ENCODE results near the gene LRBA.
A peak's percentile ranks its signal among the peaks of the same experiment; 100 is the strongest.
"Not testable (repeated sequence)": the region's sequence is repeated elsewhere in the genome, so short reads cannot be mapped to it uniquely, and the experiment has no call there.

LRBA gene

GRCh38 chr4:150720973-150721518 lies 294.0 kb downstream of the LRBA start:
- peak; percentile 1 to 53 for DNase-seq

GRCh38 chr4:150717952-150718351 lies 297.1 kb downstream of the LRBA start:
- DNase-seq: no peak

- no peak for DNase-seq
These were observed 300.3 kb downstream of the LRBA start for GRCh38 chr4:150714462-150715438.

GRCh38 chr4:150713251-150713650 lies 301.8 kb downstream of the LRBA start:
- no peak for DNase-seq

DNA sequence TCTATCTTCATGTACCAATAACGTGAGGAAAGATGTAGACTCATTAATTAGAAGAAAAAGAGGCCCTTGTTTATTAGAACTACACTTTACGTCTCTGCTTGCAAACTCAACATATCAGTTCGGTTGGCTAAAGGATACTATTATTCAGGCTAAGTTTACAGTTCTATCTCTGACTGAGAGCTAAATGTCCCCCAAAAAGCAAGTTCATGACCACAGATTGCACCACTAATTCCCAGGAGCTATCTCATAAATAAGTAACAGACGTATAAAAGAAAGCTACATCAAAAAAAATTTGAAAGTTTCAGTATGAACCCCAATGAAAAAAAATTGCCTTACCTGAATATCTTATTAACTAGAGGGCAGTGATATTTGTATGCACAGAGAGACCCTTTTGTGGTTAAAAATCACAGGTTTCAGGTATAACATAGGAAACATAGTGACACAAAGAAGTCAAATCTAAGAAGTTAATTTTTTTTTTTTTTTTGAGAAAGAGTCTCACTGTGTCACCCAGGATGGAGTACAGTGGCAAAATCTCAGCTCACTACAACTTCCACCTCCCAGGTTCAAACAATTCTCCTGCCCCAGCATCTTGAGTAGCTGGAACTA lies 304.2 kb downstream of the LRBA start:
- no peak for DNase-seq

DNA sequence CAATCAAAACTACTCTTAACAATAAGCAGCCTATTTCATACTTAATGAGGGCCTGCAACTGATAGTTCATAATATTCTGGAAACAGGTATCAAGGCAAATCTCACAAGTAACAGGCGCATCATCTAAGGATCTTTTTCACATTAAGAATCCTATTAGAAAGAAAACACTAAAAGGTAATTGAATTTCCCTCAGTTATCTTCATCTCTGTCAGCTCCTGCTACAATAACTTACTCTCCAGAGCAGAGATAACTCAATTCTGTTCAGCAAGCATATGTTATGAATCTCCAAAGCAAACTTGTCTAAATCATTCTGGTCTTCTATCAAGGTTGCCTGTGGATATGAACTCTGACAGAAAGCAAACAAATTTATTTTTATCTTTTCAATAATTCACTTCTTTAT lies 307.1 kb downstream of the LRBA start:
- DNase-seq: no peak

DNA sequence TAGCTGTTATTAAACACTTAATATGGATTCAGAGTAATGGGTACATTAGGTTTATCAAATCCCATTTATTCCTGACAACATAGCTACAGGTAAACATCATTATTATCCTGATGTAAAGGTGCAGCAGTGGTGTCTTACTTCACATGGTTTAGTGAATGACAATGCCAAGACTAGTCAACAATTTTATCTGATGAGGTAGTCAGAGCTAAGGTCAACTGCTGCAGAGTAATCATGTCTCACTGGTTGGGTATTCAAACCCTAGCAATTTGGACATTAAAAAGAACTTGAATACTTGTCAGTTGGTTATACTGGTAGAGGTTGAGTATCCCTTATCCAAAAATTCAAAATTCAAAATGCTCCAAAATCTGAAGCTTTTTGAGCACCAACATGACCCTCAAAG lies 315.5 kb downstream of the LRBA start:
- DNase-seq: no peak

DNA sequence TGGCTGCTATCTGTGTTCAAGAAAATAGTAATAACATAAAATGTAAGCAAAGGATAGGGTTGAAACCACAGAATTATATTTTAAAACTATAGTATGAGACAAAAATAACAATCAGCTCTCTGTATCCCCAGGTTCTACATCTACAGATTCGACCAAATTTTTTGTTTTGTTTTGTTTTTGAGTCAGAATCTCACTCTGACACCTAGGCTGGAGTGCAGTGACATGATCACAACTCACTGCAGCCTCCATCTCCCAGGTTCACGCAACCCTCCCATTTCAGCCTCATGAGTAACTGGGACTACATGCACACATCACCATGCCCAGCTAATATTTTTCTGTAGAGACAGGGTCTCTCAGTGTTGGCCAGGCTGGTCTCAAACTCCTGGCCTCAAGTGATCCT lies 319.9 kb downstream of the LRBA start:
- DNase-seq: no peak

DNA sequence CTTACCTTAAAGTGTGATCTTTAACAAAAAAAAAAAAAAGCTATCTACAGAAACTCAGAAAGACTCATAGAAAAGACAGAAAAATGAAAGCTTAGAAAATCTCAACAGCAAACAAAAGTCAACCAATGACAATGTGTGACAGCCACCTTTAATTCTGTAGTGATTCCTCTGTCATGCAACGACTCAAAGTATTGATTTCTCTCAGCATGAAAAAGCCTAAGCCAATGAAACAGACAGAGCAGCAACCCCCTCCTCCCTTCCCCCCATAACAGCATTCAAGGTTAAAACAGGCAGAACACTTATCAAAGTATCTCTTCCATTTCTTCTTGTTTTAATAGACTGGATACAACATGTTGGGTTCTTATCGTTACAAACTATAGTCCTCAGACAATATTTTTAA lies 320.6 kb downstream of the LRBA start:
- DNase-seq: no peak

- DNase-seq: no peak
These were observed 331.2 kb downstream of the LRBA start for GRCh38 chr4:150683775-150684350.

- no peak for DNase-seq
These were observed 333.0 kb downstream of the LRBA start for GRCh38 chr4:150682126-150682525.

- DNase-seq: no peak
These were observed 334.0 kb downstream of the LRBA start for GRCh38 chr4:150681063-150681462.

GRCh38 chr4:150680651-150681050 lies 334.4 kb downstream of the LRBA start:
- peak in 1 of 2 experiments; percentile 16 for DNase-seq

GRCh38 chr4:150679765-150680343 lies 335.2 kb downstream of the LRBA start:
- no peak for DNase-seq

GRCh38 chr4:150679018-150679764 lies 335.9 kb downstream of the LRBA start:
- DNase-seq: no peak

DNA sequence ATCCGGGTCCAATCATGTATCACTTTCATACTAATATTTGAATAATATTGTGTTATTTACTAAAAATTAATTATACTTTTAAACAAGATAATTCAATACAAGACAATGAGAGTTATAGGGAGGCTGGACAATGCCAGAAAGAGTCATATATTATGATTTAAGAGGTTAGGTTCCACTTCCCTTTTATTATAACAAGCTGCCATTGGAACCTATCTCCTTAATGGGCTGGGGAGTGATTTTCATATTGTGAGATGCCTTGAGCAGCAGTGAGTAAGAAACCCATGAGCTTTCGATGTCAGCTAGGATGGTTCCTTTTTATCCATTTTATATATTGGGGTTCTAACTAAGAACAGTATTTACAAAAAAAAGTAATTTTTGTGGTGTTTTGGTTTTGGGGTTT lies 341.3 kb downstream of the LRBA start:
- no peak for DNase-seq

GRCh38 chr4:150668824-150669223 lies 346.3 kb downstream of the LRBA start:
- no peak for DNase-seq

DNA sequence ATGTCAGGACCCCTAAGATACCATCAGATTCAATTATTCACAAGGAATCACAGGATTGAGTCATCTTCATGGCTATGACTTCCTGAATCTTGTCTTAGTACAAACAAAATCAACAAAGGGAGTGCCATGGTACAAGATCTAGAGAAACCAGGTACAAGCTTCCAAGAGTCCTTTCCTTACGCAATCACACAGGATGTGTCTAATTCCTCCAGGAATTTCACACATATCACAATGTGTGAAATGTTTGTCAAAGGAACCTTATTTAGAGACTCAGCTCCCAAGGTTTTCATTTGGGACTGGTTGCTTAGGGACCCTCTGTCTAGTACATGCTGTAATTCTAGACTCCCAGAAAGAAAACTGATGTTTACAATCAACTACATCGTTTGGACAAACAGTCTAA lies 350.1 kb downstream of the LRBA start:
- no peak for DNase-seq

- no peak for DNase-seq
These were observed 352.4 kb downstream of the LRBA start for GRCh38 chr4:150662686-150663085.

DNA sequence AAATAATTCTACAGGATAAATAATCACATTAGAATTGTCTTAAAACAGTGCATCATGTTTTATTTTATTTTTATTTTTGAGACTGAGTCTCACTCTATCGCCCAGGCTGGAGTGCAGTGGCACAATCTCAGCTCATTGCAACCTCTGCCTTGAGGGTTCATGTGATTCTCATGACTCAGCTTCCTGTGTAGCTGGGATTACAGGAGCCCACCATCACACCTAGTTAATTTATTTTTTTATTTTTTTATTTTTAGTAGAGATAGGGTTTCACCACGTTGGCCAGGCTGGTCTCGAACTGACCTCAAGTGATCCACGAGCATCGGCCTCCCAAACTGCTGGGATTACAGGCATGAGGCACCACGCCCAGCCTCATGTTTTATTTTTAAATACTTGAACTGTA lies 353.5 kb downstream of the LRBA start:
- DNase-seq: not testable (repeated sequence)

DNA sequence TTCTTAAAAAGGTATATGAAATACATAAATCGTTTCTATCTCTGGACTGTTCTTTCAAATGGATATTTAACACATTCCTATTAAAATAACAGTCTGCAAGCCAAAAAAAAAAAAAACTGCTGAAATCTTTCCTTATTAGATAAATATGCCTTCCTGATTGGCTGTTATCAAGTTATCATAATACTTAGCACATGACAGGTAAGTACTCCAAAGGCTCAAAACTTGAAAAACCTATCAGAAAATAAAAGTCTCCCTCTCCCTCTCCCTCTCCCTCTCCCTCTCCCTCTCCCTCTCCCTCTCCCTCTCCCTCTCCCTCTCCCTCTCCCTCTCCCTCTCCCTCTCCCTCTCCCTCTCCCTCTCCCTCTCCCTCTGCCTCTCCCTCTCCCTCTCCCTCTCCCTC lies 356.8 kb downstream of the LRBA start:
- DNase-seq: not testable (repeated sequence)

DNA sequence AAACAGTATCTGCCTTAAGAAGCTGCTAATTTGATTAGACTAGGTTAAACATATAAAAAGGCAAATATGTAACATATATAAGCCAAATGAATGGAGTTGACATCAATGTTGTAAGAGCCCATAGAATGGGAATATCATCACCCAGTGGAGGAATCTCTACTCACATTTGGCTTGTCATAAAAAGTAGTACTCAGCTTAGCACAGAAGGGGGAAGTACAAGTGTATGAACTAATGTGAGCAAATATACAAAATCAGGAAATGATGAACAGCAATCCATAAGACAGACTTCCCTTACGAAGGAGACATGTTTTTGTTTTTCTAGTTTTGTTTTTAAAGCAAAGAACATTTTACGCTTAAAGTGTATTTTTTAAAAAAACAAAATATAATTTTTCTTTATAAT lies 358.2 kb downstream of the LRBA start:
- DNase-seq: no peak

GRCh38 chr4:150650751-150651150 lies 364.3 kb downstream of the LRBA start:
- no peak for DNase-seq

All from NCI-H524 (cell line).